Nephron (organoid): Measurements from ENCODE around the gene MXRA8.

Experiments used
- H3K27ac Mint-ChIP-seq, 3 experiments: 2 replicates each; pipeline ENCODE4 v1.8.0; 2020; ENCODE audit warnings: mixed read lengths in 3 of 3, mild to moderate bottlenecking in 2 of 3, moderate library complexity in 1 of 3
- H3K27me3 Mint-ChIP-seq: 2 replicates; pipeline ENCODE4 v1.8.0; 2021; ENCODE audit warnings: low read depth, mild to moderate bottlenecking, moderate library complexity, mixed read lengths
- H3K36me3 Mint-ChIP-seq: 2 replicates; pipeline ENCODE4 v1.8.0; 2020; ENCODE audit warnings: low read depth, mixed read lengths
- H3K4me1 Mint-ChIP-seq: 2 replicates; pipeline ENCODE4 v1.8.0; 2020; ENCODE audit warnings: mixed read lengths
- H3K4me3 Mint-ChIP-seq, 3 experiments: 2 replicates each; pipeline ENCODE4 v1.8.0; 2020; ENCODE audit warnings: mild to moderate bottlenecking in 3 of 3, mixed read lengths in 3 of 3, moderate library complexity in 2 of 3
- H3K9me3 Mint-ChIP-seq: 2 replicates; pipeline ENCODE4 v1.8.0; 2020; ENCODE audit warnings: mixed read lengths
- CTCF ChIP-seq, 3 experiments: fragments of 200-600 bp; sonication (generic); IDR thresholded peaks; one replicate each; pipeline ENCODE4 v1.5.0; 2021; ENCODE audit warnings: antibody characterized with exemption in 3 of 3; ENCODE audit not compliant: unreplicated experiment in 3 of 3

MXRA8 gene

DNA sequence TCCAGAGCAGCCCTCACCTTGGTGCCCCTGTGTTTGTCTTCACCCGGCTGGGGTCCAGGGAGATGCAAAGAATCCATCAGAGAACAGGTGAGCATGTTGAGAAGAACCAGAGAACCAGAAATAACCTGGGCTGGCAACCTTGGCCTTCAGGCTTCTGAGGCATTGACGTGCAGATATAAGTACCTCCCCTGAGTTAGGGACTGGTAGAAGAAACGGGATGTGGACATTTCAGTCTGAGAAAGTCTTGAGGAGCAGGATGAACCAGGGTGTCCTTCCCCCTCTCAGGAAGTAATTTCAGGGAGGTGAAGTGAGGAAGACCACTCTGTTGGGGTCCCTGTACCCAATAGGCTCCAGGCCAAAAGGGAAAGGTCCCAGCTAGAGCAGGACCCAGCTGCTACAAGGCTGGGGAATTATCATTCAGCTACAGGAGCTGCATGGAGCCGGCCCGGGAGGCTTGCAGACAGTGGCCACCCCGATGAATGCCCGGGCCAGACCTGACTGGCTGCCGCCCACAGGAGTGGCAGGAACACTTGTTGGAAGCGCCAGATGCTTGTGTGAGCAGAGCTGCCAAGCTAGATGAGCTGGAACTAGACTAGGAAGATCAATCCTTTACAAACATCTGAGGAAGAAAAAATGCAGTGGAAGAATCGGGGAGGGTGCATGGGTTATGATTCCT, 18.3 kb upstream of the MXRA8 start:
- no peaks in the 10 kb centered on the region for H3K36me3 Mint-ChIP-seq
- H3K4me3 Mint-ChIP-seq = peak overlapping the region; percentile 56 to 69 (median 58)
- TF ChIP-seq CTCF (IDR thresholded peaks at IDR 0.05; ENCODE audit: unreplicated experiment in 3 of 3) = no peak
- H3K9me3 Mint-ChIP-seq = no peaks in the 10 kb centered on the region
- peaks cover 6% of the 10 kb centered on the region for H3K4me1 Mint-ChIP-seq
- peak overlapping the region in 1 of 3 experiments; percentile 48 for H3K27ac Mint-ChIP-seq
- no peaks in the 10 kb centered on the region for H3K27me3 Mint-ChIP-seq

DNA sequence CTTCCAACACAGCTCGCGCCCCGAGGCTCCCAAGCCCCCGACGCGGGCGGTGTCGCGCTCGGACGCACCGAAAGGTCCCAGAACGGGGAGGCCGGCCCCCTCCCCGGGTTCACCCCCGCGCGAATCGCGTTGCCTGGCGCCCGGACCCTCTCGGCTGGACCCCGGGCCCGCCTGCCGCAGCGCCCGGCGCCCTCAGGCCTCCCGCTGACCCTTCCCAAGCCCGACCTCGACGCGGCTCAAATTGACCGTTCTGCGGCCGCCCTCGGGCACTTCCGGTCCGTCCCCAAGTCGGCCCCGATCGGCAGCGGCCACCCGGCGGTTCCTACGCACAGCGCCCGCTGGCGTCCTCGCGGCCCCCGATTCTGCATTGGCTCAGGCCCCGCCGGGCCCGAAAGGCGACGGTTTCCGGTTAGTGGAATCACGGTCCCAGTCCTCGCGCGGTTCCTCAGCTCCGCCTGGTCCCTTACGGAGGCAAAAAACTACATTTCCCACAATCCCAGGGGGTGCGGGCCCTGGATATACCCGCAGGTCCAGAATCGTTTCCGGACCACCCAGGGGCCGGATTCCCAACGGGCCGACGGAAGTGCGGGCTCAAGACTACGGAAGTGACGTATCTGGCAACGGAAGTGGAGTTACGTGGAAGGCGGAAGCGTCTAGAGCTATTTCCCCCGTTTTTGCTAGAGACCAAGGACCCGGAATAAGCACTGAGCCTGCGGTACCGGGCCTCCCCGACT, 16.7 kb upstream of the MXRA8 start, which contains the start of gene AURKAIP1:
TSS of gene AURKAIP1 (minus strand) at position 279 of the 734 bp plus-strand sequence. CDS start 451 bp downstream, outside the sequence.
- peak; percentile 32 to 49 (median 32) for TF ChIP-seq CTCF (IDR thresholded peaks at IDR 0.05; ENCODE audit: unreplicated experiment in 3 of 3)
- no peaks in the 10 kb centered on the region for H3K27me3 Mint-ChIP-seq
- peak within 1 kb of the TSS; percentile 86 to 91 (median 88) for H3K4me3 Mint-ChIP-seq
- H3K36me3 Mint-ChIP-seq = no peaks in the 10 kb centered on the region
- no peaks in the 10 kb centered on the region for H3K9me3 Mint-ChIP-seq
- H3K4me1 Mint-ChIP-seq = peaks cover 6% of the 10 kb centered on the region
- H3K27ac Mint-ChIP-seq = peak within 1 kb of the TSS; percentile 77 to 86 (median 84)

DNA sequence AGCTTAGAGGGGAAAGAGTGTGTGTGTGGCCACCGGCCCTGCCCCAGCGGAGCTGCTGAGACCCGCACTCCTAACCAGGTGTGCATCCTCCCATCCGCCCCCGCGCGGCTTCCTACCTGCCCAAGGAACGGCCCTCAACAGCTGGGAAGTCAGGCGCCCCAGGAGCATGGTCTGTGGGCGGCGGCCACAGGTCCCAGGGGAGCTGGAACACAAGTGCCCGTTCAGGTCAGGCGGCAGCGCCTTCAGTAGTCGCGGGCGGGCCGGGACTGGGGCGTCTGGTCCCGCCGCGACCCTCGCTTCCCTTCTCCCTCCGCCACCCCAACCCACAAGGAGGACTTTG, 16.2 kb upstream of the MXRA8 start:
- no peak overlapping the region for H3K27ac Mint-ChIP-seq
- H3K36me3 Mint-ChIP-seq = no peaks in the 10 kb centered on the region
- peak overlapping the region; percentile 86 to 91 (median 88) for H3K4me3 Mint-ChIP-seq
- TF ChIP-seq CTCF (IDR thresholded peaks at IDR 0.05; ENCODE audit: unreplicated experiment in 3 of 3) = no peak
- H3K27me3 Mint-ChIP-seq = no peaks in the 10 kb centered on the region
- H3K4me1 Mint-ChIP-seq = peaks cover 6% of the 10 kb centered on the region
- no peaks in the 10 kb centered on the region for H3K9me3 Mint-ChIP-seq

DNA sequence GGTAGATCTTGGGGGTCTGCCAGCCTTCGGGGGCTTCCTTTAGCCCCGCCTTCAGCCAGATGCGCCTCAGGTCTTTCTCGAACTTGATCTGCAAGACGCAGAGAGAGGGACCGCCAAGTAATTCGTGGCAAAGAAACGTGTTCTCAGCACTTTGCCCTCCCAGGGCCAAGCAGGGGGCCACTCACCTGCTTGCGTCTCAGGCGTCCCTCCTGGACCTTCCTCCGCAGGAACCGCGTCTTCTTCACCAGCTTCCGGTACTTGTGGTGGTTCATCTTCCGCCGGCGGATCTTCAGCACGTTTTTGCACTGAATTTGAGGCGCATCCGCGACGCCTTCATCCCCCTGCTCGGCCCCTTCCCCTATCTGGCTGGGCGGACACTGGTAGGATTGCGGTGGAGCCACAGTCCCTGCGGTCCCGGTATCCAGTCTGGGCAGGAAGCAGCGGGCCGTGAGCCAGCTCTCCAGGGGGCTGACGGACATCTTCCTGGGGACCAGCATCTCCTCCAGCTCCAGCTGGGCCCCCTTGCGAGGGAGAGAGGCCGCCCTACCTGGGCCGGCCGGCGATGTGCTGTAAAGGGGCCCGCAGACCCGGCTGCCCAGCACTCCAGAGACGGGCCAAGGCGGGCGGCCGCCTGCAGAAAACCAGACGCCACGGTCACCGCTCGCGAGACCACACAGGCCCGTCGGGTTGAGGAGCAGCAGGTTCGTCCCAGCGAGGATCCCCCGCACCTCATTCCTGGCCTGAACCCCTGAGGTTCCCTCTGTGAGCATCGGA, 15.6 kb upstream of the MXRA8 start:
- H3K36me3 Mint-ChIP-seq = no peaks in the 10 kb centered on the region
- H3K27me3 Mint-ChIP-seq = no peaks in the 10 kb centered on the region
- H3K9me3 Mint-ChIP-seq = no peaks in the 10 kb centered on the region

More for the DNA sequence above, 15.6 kb upstream of the MXRA8 start:
- Mint-ChIP-seq H3K4me3 (peak overlapping the region; percentile 86 to 91 (median 88)), H3K27ac (no peak overlapping the region), H3K4me1 (peaks cover 6% of the 10 kb centered on the region)
- TF ChIP-seq CTCF (IDR thresholded peaks at IDR 0.05; ENCODE audit: unreplicated experiment in 3 of 3) = no peak
